Stimulated activated CD4-positive, alpha-beta T cell treated with anti-CD3 and anti-CD28 coated beads, Interleukin-2, amount 100 ng/mL, for 48 hours (primary cell): ENCODE measurements around the gene PACSIN3.

Source experiments
- DNase-seq, 2 donors: peaks; one replicate each; pipeline ENCODE4 v3.0.0-alpha.2; 2020

PACSIN3 gene

DNA sequence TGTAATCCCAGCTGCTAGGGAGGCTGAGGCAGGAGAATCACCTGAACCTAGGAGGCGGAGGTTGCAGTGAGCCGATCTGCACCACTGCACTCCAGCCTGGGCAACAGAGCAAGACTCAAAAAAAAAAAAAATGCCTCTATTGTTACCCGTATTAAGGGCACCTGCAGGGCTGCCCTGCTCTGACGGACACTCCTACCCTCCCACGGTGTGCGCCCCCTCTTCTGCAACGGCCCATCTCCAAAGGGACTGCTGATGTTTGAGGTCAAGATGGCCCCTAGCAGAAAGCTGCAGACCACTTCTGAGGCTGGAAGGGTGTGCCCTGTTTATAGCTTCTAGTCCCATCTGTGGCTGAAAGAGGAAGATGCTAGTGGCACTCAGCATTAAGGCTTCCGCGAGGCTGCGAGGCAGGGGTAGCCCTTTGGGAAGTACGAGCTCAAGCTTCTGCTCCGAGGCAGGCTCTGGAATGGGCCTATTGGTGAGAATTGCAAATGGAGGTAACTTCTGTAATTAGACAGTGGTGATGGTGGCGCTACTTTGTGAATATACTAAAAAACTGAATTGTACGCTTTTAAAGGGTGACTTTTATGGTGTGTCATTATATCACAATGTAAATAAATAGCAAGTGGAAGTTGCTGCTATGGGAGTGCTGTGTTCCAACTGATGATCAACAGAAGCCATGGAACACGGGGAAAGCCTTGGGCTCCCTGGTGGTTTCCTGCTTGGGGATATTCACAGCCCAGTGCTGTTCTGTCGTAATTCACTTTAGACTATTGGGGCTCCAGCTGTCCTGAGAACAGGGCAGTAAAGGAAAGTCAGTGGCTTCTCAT, 33.9 kb downstream of the PACSIN3 start:
- DNase-seq: no peak

DNA sequence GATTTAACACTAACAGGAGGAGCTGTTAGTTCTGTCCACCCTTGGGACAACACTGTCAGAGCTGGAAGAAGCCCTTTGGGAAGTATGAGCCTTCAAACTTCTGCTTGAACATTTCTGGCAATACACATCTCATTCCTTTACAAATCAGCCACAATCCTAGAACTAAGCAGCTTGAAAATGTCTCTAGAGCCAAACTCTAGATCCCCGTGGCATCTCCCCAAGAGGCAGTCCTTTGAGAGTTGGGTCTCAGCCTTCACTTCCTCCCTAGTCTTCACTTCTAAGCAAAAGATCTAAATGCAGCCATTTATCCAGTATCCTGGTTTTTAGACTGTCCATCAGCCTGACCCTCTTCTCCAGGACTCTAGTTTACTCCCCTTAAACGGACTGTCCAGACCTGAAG, 36.5 kb downstream of the PACSIN3 start:
- DNase-seq: no peak

DNA sequence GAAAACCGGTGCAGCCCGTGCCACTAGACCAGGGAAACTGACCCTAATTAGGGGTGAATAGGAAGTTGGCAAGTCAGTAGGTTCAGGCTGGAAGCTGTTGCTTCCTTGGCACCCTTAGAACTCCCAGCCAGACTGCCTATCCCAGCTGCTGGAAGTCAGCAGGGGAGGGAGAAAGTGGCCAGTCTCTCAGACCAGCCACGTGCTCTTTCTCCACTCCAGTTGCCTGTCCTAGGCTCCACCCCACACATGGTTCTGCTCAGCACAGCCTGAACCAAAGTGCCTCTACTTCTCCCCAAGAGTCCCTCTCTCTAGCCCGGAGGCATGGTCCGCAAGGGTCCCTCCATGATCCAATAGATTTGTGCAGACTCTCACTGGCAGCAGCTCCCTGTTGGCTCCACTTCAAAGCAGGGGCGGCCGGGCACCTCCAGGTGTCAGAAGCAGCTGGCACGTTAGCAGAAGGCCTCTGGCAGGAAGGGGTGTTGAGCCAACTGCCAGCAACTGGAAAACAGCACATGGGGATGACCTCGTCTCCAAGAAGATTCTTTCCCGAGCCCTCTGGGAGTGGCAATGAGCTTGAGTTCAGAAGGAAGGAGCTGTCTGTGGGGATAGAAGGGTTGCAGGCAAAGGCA, 37.2 kb downstream of the PACSIN3 start:
- DNase-seq: no peak

DNA sequence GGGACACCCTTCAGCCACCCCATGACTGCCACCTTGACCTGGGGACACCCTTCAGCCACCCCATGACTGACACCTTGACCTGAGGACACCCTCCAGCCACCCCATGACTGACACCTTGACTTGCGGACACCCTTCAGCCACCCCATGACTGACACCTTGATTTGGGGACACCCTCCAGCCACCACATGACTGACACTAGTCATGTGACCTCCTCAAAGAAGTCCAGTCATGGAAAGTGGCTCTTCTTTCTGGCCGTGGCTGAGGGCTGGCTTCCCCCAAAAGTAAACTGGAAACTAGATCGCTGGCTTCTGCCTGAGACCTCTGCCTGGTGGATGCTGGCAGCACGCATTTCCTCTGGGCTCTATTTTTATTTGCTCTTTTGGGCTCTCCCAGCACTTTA, 38.0 kb downstream of the PACSIN3 start:
- DNase-seq: no peak

DNA sequence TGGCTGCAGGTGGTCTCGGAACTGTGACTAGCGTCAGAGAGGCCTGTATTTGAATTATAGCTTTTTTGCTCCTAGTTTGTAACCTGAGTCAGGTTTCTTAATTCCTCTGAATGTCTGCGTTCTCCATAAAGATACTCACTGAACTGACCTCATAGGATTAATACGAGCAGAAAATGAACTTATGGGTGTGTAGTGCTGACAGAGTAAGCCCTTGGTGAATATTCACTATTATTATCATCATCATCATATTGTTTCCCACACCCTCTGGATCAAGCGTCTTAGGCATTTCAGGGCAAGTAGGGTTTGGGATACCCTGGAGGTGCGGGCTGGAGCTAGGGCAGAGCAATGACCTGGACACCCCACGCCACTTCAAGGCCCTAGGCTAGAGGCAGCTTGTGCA, 38.6 kb downstream of the PACSIN3 start:
- DNase-seq: no peak

DNA sequence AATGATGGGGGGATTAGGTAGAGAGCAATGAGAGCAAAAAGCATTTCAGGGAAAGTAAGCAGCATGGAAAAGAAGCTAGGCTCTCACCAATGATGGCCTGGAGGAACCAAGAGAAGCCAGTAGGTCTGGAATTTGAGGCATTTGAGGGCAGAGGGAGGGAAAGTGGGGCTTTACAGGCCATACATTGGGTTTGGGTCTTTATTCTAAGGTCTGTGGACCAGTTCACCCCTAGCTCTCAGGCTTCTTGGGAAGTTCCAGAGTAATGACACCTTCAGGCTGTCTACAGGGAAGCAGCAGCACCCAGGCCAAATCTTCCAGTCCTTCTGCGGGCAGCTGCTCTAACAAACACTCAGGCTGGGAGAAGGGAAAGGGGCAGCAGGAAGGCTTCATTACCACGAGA, 39.0 kb downstream of the PACSIN3 start:
- no peak for DNase-seq

DNA sequence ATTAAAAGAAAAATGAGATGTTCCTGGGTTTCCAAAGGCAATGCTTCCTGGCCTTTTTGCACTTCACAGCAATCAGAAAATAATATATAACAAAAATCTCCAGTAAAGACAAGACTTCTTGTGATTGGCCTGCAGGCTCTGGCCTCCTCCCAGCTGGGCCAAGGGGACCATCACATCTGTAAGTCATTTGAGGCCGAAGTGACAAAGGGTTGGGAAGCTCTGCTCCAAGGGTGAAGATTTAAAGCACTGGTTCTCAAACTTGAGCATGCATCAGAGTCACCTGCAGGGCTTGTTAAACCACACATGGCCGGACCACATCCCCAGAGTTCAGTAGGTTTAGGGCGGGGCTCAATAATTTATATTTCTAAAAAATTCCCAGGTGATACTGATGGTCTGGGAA, 41.7 kb downstream of the PACSIN3 start:
- no peak for DNase-seq

DNA sequence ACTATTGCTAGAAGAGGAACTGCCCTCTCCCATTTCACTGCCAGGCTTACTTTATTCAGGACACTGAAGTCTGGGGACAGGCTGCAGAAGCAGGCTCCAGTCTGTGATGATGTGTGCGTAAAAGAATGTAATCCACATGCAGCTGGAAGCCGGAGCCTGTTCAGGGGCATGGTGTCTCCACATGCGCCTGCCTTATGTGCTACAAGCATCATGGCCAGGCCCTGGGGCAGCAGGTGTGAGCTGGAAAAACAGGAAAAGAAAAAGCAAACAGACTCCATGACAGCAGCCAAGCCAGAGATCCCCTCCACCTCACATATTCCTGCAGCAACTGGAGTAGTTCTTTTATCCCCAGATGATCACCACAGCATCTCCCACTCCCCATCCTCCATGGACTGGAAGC, 42.9 kb downstream of the PACSIN3 start:
- DNase-seq: no peak

DNA sequence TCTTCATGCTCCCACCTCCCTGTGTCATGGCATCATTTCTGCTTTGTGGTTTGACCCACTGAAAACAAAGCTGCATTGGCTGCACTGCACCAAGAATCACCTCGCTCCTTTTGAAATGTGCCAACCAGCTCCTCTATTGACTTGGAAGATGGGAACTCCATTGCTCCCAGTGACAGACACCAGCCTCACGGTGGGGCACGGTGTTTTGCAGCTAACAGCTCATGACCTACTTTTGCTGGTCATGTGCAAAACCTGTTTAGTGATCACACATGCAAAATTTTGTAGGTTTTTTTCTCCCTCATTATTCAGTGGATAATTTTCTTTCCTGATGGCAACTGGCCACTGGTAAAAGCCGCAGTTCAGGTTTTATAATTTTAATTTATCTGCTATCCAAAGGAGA, 46.4 kb downstream of the PACSIN3 start:
- DNase-seq: no peak

DNA sequence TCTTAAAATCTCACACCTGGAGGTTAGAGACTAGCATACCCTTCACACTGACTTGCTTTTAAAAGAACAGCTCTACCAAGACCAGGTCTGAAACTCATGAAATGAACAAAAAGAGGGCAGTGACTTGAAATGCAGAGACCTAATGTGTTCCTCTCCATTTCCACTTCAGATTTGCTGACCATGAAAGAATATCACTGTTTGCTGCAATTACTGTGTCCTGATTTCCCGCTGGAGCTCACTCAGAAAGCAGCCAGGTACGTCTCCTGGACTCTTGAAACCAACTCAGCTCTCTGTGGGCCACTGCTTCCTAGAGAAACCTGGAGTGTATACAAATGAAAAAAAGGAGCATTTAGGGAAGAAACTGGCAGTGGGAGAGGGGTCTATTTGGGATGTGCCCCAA, 48.8 kb downstream of the PACSIN3 start:
- no peak for DNase-seq

DNA sequence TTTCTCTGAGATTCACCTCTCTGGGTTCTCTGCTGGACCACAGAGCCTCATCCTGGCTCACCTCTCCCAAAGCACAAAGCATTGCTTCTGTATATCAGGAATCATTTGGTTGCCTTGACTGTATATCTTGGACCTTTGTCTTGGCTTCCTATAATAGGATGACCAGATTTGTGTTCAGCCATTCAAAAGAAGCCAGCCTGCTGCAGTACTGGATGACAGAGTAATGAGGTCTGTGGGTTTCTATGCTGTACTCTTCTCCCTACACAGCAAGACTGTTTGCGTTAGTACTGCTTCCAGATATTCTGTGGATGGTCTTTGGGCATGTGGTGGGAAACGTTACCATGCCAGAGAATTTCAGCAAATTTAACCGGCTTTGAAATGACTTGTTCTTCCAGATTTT, 49.3 kb downstream of the PACSIN3 start:
- no peak for DNase-seq

DNA sequence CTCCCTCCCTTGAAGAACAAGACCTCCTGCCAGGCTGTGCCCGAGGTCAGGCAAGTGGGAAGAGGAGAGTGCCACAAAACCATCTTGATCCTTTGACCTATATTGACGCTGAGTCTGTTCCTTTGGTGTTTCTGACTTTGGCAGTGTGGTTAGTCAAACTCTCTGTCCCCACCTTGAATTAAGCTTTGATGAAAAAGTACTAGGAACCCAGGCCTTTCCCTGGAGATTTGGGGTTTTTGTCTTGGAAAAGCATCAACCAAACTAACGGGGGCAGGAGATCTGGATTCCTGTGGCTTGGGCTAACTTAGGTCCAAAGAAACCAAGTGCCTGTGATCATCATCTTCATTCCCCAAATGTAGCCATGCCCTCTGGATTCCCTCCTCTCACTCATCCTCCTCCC, 49.9 kb downstream of the PACSIN3 start:
- DNase-seq: no peak

DNA sequence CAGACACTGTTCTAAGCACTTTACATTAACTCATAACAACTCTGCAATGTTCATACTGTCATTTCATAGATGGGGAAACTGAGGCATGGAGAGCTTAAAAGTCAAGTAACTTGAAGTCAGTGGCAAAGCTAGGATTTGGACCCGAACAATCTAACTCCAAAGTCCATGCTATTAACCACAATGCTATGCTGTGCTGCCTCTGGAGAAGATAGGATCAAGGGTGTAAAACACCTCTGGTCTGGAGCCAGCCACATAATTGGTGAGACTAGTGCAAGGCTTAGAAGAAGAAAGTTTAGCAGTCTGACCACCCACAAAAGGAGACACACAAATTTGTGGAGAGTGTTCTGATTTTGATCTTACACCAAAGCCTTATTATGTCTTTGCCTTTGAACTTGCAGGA, 53.3 kb downstream of the PACSIN3 start:
- DNase-seq: no peak

DNA sequence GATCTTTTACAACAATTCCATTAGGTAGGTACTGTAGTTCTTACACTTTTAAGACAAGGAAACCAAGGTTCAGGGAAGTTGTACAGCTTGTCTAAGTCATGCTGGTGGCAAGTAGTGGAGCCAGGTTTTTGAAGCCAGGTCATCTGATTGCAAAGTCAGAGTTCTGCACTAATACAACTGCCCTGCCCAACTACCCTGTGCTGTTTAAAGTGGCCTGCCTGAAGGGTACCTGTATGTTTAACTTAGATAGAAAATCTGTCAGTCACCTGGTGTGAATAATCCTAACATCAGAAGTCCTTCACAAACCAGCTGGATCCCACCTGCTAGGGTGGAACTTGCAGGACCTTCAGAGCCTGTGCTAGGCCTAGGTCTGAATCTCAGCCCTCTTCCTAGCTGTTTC, 53.7 kb downstream of the PACSIN3 start:
- DNase-seq: no peak

DNA sequence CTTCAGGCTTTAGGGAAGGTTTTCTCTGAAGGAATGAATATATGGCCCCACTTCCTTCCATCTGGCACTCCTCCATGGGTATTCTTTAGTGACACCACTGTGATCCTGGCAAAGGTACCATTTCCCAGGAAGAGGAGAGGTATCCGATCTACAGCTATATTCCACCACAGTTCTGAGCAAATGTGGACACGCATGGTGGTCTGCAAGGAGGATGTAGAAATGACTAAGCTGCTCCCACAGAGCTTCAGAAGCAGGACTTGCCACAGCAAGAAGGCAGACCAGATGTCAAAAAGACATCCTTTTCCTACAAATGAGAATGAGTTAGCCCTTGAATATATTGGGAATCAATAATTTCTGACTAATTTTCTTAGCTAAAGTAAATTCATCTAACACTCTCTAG, 55.1 kb downstream of the PACSIN3 start:
- DNase-seq: no peak

DNA sequence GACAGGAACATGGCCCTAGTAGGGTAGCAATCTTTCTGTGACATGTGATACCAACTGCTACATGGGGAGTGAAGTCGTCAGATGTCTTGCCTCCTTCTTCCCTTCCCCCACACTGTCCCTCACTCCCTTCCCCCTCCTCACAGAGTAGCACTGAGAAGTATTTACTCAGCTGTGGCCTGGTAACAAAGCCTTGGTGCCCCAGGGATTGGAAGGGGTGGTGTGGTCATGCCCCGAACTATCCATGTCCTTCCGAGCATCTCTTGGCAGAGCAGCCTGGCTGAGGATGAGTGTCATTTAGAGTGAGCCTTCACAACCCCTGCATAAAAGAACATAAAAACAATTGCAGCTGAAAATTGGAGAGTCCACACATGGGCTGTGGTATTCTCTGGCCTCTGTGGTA, 55.7 kb downstream of the PACSIN3 start:
- DNase-seq: no peak
